Fibroblast of the conjunctiva (primary cell): Measurements from ENCODE around the gene RIC3.

Experiments
- DNase-seq: peaks from one replicate; pipeline ENCODE4 v3.0.0-alpha.2; 2010; ENCODE audit warnings: low read depth

The RIC3 gene

DNA sequence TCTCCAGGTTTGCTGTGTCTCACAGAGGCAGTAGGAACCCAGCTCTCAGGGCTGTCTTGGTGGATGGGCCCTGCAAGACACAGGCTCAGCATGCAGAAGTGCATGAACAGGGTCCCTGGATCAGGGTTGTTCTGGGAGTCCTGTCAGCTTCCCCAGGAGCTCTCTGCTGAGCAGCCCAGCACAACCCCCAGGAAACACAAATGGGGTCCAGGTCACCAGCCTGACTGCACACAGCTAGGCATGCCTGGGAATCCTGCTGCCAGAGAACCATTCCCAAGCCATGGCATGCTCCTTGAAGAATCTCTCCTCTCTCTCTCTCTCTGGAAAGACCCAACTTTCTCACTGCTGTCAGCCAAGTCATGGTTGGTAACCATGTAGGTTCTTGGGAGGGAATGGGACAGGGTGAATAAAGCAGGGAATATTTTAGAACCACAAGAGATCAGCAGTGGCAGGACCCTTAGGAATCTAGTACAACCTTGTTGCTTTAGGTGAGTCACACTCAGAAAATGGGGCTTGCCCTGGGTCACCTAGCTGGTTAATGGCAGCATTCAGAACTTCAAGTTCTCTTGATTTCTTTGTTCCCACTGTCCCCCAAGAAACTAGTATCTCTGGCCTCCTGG is 66.4 kb downstream of the RIC3 start:
- DNase-seq: no peak

DNA sequence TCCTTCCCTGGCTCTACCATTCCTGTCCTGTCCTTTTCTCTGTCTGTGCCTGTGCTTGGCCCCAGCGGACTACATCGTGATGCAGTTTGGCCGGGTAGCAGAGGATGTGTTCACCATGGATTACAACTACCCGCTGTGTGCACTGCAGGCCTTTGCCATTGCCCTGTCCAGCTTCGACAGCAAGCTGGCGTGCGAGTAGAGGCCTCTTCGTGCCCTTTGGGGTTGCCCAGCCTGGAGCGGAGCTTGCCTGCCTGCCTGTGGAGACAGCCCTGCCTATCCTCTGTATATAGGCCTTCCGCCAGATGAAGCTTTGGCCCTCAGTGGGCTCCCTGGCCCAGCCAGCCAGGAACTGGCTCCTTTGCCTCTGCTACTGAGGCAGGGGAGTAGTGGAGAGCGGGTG is 67.4 kb downstream of the RIC3 start:
- no peak for DNase-seq

DNA sequence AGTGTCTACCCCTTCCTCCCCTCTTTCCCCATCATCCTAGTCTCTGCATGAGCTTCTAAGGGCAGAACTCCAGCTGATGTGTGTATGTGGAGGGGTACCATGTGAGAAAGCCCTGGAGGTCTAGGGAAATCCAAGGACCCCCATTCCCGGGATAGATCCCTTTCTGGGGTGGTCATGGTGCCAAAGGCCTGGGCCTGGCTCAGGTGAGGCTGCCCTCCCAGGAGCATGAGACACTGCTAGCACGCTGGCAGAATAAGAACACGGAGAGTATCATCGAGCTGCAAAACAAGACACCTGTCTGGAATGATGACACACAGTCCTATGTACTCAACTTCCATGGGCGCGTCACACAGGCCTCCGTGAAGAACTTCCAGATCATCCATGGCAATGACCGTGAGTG is 68.2 kb downstream of the RIC3 start:
- no peak for DNase-seq

DNA sequence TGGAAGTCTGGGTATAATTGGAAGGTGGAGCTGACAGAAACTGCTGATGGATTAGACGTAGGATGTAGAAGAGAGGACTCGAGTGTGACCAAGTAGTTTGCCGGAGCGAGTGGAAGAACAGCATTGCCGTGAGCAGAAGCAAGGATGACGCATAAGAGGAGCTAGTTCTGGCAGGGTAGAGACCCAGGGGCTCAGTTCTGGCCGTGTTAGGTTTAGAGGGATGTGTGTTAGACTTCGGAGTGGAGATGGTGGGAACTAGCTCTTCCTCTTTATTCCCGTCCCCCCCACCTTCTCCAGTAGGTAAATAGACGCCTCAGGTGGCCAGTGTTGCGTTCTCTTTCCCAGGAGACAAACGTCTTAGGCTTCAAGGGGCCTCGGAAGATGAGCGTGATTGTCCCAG is 68.7 kb downstream of the RIC3 start:
- no peak for DNase-seq

DNA sequence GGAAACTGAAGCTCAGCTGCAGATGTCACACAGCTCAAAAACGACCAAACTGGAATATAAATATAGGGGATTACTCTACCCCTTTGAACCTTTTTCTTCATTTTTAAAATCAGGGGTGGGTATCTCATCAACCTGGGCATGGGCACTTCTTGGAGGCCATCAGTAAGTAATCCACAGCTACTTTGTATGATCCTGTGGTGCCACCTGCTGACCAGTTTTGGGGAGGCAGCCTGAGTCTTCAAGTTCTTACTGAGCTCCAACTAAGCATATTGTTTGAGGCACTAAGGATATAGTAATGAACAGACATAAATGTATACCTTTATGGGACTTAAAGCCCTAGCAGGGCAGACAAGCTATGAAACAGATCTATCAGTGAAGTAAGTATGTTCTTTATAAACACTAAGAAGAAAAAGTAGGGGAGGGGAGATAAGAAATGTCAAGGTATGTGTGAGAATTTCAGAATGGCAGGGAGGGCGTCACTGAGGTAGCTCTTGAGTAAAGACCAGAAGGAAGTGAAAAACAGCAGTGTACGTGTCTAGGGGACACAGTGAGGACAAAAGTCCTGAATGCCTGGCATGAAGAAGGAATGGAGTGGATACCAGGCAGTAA is 69.4 kb downstream of the RIC3 start:
- DNase-seq: peak; percentile 77

DNA sequence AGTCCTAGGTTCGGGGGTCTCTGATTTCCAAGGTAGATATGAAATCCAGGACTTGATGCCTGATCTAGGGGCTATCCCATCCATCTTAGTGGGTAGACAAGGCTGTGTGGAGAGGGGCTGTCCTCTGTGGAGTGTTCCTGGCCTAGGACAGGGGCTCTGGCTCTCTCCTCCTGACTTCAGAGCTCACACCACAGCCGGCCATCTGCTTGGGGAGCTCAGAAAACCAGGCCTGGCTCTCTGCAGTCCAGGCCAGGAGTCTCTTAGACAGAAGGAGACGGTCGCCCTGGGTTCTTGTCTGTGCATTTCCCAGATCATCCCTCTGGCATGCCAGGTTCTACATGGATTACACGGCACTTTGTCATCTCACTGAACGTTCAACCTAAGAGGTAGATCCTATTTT is 69.9 kb downstream of the RIC3 start:
- no peak for DNase-seq

DNA sequence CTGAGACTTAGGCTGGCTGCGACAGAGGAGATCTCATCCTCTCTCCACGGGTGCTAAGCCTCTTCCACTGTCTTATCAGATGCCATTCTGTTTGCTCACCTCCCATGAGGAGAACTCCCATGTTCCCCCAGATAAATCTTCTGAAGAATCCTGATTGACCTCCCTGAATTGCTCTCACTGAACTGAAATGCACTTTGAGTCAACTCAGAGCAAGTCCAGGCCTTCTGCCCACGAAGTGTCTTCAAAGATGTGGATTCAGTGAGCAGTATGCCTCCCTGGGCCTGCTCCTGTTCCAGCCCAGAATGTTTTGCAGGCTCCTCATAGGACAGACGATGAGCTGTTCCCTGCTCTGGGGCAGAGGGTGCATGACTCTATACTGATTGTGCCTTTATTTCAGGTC is 70.5 kb downstream of the RIC3 start:
- DNase-seq: no peak

DNA sequence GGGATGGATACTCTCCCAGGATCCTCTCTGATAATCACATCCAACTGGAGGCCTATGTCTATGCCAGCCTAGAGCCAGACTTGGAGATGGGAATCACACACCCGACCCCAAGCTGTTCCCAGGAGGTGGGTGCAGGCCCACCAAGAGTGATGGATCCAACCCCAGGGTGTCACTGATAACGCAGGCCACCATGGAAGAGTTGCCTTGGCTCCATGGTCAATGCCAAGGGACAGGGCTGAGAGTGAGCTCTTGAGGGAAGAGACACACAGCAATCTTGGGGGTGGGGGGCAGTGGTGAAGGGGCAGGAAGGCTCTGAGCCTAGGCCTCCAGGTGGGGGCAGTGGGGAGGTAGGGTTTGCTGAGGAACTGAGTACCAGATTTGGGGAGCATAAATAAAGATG is 70.9 kb downstream of the RIC3 start:
- no peak for DNase-seq

DNA sequence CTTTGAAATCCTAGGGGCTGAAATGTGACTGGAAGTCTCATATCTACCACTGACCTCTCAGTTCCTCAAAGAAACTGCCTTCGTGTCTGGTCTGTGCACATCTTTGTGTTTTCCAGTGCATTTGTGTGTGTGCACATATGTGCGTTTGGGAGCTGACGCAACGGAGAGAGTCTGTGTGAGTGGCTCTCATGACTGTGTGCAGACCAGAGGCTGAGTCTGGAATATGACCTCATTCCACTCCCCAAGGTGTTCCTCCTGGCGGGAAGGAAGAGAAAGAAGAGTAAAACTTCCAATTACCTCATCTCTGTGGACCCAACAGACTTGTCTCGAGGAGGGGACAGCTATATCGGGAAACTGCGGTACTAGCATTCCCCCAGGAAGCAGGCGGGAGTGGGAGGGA is 71.4 kb downstream of the RIC3 start:
- DNase-seq: no peak

DNA sequence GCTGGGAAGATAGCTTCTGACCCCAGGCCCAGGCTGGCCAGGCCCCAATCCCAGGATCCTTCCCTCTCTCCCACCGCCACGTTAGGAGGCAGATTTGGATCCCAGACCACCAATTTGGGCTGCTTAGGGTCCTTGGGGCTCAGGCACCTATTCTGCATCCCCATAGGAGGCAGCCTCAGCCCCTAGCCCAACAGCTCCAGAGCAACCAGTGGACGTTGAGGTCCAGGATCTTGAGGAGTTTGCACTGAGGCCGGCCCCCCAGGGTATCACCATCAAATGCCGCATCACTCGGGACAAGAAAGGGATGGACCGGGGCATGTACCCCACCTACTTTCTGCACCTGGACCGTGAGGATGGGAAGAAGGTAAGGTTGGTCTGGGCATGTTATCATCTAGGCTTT is 71.8 kb downstream of the RIC3 start:
- DNase-seq: no peak

DNA sequence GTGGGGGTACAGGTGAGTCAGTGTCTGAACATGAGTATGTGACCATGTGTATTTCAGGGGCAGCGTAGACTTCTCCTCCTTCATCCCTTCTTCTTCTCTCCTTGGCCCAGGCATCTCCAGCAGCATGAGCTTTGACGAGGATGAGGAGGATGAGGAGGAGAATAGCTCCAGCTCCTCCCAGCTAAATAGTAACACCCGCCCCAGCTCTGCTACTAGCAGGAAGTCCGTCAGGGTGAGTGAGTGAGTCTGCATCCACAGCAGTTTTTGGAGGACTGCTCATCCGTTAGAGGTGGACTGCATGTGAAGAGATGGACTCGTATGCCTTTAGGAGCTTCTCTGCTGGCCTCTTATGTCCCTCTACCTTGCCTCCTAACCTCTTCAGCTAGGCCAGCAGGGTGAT is 72.2 kb downstream of the RIC3 start:
- no peak for DNase-seq

DNA sequence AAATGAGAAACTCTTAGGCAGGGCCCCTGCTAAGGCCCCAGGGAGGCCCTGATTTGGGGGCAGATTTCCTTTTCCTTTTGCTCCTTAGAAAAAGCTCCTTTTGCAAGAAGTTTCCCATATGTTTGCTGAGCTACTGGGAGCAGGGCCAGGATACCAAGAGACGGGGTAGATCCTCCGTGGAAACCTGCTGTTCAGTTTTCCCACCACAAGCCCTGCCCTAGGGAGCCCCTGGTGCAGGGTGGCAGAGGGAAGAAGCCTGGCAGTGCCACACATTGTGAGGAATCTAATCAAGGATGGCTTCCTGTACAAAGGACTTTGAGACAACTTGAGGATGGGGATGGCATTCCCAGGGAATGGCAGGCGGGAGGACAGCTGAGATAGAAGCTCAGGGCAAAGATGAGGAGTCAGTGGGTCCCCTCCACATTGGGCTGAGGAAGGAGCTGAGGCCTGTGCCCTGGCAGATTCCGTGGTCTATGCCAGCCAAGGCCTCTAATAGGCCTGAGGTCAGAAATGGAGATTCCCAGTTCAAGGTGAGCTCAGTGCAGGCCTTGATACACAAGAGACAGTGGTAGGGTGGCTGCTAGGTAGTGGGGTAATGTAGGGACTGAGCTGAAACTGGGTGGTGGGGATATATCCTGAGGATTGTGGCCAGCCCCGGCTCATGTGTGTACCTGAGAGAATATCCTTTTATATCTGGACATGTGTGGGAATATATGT is 72.9 kb downstream of the RIC3 start:
- no peak for DNase-seq

DNA sequence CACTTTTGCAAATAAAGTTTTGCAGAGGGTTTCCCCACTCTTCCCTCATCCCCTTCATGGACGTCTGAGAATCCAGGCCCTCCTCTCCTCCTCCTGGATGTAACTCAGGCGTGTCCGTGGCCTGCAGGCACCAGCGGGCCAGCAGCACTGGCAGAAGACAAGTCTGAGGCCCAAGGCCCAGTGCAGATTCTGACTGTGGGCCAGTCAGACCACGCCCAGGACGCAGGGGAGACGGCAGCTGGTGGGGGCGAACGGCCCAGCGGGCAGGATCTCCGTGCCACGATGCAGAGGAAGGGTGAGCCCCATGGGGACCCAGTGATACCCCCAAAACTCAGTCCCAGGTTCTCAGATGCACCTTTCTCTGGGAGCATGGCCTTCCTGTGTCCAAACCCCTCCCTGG is 73.5 kb downstream of the RIC3 start:
- DNase-seq: no peak

DNA sequence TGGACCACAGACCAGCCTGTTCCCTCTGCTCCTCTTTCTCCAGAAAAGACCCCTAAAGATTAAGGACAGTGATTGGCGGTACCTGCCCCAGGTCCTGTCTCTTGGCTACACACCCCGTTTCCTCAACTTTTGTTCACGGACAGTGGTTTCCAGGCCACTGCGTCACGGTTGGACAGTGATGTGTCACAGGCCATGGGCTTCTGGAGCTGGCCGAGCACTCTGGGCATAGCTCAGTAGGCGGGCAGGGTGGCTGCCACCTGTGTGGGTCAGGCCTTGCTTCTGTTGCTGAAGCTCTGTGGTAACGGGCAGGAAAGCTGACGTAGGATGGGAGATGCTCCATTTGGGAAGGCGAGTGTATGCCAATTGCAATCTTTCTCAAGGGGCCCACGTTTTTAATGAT is 74.2 kb downstream of the RIC3 start:
- no peak for DNase-seq

DNA sequence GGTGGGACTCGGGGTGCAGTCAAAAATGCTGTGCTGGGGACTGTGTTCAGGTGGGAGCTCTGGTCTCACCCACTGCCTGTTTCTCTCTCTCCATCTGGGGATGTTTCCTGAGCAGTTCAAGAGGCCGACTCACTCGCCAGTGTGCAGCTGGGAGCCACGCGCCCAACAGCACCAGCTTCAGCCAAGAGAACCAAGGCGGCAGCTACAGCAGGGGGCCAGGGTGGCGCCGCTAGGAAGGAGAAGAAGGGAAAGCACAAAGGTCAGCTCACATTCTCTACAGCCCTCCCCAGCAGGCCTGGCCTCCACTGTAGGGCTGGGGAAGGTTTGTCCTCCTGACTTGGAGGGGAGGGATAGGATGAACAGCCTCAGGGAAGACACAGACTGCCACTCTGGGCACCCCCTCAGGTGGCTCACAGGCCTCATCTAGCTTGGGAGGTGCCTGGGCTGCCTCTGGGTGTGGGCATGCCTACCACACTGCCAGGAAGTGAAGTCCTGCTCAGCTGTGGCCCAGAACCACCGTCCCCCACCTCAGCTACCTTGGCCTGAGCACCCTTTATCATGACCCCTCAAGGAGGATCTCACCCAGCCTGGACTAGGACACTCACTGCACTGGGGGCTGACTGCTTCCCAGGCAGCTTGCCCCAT is 74.8 kb downstream of the RIC3 start:
- DNase-seq: no peak

DNA sequence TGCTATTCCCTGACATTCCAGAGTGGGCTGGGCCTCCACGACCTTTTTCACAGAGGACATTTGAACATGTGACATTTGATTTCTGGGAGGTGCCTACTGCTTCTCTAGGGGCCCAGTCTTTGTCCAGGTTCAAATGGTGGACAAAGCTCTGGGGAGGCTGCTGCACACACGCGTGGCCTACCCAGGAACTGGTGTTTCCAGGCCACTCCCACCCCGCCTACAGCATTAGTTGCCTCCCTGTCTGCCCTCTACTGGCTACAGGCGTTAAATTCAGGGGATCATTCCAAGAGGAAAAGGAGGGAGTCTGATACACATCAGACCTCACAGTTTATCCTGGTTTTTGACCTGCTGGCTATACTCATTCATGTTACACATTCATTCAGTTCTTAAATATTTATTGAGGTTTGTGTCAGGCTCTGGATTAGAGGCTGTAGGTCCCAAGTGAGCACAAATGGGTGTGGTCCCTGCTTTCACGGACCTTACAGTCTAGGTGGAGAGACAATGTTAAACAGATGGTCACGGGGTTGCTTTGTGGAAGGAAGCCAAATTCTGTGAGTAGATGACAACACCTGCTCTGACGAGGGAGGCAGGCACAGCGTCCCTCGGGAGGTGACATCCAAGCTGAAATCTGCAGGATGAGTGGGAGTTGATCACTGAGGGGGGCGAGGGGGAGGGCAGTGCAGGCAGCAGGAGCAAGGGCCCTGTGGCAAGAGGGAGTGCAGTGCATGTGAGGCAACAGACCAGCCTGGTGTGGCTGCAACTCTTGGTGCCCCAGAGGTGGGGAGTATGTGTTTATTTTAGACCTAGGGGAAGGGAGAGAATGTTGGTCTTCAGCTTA is 76.0 kb downstream of the RIC3 start:
- peak; percentile 48 for DNase-seq

DNA sequence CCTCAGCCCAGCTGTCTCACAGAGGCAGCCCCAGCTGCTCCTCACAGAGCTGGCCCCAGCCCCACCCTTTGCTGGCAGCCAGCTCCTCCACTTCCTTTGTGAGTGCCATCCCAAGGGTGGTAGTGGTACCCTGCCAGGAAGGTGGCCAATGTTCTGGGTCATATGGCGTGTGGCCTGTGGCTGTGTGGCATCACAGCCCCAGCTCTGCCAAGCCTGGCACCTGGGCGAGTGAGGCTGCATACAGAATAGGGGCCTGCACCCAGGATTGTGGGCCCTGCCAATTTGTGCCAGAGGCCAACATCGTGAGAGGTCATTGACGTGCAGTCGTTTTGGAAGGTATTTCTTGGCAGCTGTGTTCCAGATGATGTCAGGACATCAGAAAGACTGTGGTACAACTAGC is 77.1 kb downstream of the RIC3 start:
- DNase-seq: no peak

DNA sequence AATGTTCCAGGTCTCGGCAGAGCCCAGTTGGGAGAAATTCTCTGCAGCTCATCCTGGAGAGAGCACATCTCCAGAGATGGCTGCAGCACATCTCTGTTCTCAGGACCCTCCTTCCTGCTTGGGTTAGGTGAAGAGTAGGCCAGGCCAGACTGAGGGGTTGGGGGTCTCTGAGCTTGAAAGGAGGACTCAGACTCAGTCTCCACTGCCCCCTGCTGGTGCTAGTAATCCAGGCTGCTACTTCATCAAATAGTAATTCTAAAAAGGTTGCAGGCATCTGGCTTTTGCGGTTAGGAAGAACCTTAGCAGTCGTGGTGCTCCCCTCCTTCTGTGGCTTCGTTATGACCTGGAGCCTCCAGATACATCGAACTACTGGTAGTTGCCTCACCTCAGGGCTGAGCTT is 78.1 kb downstream of the RIC3 start:
- peak; percentile 16 for DNase-seq

DNA sequence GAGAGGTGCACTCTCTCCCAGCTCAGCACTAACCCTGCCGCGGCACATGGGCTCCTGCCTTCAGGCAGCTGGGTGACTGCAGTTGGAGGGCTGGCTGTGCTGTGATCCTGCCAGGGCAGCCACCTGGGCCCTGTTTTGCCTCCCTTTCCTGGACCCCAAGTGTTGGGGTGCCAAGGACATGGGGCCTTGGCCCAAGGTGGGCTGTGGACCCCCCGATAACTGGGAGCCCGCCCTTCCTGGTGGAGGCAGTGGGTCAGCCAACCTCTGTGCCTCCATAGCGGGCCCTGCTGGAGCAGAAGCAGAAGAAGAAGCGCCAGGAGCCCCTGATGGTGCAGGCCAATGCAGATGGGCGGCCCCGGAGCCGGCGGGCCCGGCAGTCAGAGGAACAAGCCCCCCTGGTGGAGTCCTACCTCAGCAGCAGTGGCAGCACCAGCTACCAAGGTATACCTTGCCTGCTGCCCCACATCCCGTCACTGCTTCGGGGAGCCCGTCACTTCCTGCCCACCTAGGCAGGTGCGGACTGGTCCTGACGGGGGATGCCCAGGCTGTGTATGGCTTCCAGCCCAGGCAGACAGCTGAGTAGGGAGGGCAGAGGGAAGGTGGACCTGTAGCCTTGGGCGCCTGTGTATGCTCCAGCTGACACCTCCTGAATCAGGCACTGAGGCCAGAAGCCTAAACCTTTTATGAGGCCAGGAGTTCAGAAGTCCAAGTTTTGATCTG is 78.9 kb downstream of the RIC3 start:
- DNase-seq: no peak

DNA sequence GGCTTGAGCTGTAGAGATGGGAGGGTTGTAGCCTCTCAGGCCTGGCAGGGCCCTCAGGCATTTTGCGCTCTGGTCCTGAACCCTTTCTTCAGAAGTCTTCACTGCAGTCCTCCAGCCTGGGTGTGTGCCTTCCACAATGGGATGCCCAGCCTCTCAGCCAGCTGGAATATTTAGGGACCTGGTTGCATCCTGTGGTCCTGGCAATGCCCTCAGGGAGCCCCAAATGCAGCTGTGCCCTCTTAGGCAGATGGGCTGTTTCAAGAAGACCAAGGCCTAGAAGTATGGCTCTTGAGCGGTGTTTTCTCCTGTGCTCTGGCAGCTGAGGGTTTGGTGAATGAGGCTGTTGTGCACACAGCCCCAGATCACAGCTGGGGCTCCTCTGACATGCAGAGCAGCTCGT is 81.1 kb downstream of the RIC3 start:
- no peak for DNase-seq

DNA sequence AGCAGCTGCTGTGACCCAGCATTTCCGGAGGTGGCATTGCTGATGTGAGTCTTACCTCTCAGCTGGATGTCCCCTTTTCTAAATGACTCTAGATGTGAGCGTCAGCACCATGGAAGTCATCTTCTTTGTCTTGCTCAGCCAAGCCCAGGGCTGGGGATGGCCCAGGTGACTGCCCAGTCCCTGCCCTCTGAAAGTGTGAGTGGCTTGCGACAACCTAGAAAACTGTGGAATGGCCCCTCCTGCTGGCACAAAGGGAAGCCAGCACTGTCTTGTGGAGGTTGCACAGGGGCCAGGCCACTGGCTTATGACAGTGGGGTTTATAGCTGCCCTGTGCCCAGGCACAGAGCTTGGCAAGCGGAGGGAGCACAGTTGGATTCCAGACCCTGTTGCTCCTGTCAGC is 81.6 kb downstream of the RIC3 start:
- no peak for DNase-seq

DNA sequence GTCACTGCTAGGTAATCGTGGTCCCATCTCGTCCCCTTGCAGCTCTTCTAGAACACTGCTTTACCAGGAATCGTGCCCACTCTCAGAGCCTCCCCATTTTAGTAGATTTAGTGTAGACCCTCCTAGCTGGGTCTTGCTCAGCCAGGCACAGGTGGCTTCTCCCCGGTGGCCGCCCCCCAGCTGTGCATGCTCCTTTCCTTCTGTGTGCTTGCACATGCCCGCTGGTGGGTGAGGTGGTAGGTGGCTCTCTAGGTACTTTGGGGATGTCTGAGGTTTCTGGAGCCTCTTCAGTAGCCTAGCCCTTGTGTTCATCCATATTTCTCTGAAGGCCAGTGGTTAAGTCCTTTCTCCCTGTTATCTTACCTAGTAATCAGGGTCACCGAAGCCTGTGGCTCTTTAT is 82.3 kb downstream of the RIC3 start:
- no peak for DNase-seq
